Activated CD4-positive, CD25-positive, alpha-beta regulatory T cell treated with anti-CD3 and anti-CD28 coated beads, Interleukin-2, amount 50 U/mL, for 24 hours (primary cell): ENCODE measurements around the gene SUSD2.
"Not testable (repeated sequence)": the region's sequence is repeated elsewhere in the genome, so short reads cannot be mapped to it uniquely, and the experiment has no call there.

Experiments
- ATAC-seq, 2 donors: fragments of 150-1000 bp; cut with Tn5 transposase; one replicate each; pipeline ENCODE4 v1.10.0; 2021; ENCODE audit warnings: mild to moderate bottlenecking in 1 of 2, moderate library complexity in 1 of 2

The SUSD2 gene

DNA sequence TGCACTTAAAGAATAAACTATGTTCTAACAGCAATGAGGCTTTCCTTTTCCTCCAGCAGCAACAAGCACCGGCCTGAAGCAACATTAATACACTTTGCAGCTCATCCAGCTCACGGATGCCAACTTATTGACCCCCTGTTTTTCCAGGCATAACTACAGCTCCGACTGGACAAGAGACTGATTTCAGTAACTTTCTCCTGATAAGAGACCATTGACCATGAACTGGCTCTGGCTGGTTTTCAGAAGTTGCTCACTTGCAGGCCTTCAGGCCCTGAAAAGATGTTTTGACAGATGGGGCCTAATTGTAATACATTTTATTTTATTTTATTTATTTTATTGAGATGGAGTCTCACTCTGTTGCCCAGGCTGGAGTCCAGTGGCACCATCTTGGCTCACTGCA is 36.1 kb downstream of the SUSD2 start:
- no peak for ATAC-seq

DNA sequence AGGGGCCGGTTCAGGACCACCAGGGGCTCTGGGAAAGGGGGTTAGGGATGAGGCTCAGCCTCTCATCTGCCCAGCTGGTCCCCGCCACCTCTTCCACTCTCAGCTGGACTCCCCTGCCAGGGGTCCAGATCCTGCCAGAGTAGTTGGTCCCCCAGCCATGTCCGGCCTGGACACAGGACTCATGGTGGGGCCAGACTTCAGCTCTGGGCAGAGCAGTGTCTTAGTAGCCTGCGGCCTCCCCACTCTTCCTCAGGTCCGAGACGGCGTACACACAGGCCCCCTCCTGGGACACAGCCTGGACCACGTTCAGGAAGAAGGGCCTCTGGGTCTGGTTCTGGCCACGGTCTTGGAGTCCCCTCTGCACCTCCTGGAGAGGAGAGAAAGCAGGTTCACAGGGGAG is 38.5 kb downstream of the SUSD2 start:
- no peak for ATAC-seq

DNA sequence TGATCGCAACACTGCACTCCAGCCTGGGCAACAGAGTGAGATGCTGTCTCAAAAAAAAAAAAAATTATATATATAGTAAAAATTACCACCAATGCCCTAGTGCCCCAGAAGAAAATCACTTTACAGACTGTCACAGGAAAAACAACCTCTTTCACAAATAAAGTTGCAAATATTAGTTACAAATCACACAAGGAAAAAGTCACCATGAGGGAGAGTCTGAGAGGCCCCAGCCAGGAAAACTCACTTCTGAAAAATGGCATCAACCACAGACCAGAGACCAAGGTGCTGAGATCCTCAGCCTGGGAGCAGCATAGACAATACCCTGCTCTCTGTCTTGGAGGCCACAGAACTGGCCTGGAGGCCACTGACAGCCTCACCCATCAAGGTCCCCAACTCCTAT is 43.2 kb downstream of the SUSD2 start:
- ATAC-seq, result no peak

DNA sequence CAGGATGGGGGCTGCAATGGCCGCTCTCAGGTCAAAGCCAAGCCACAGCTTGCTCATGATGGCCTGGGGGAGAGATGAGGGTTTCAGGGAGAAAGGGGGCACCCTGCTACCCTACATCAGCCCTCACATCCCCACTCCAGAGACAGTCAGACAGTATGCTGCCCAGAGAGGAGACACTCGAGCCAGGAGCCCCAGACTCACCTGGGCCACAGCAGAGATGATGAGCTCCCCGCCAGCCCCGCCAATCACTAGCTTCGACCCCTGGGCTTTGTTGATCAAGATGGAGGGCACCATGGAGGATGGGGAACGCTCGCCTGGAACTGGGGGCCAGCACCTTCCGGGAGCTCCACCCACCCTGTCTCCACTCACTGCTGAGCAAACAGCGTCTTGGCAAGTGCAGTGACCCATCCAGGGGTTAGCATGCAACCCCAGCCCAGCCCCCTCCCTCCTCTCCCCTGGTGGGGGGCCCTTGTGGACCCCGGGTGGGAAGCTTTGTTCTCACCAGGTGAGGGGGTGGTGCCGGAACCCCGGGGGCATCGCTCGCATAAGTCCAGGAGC is 43.8 kb downstream of the SUSD2 start:
- no peak for ATAC-seq

DNA sequence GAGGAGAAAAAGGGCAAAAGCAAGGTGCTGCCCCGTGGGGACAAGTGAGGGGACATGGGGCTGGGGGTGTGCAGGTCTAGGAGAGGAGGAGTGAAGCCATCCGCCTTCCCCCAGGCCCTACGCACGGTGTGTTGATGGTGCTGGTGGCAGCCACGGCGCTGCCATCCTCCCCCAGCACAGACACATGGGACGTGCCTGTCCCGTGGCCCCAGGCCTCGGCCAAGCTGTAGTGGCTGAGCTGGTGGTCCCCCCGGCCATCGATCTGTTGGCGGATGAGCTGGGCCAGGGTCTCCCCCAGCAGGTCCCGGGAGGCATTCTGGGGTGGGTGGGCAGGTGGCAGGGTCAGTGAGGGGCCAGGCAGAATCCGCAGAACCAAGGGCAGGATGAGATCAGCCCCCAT is 44.7 kb downstream of the SUSD2 start:
- no peak for ATAC-seq

- peak; percentile 35 to 56 for ATAC-seq
Measured at GRCh38 chr22:24230911-24231656, 49.8 kb downstream of the SUSD2 start.

- no peak for ATAC-seq
Measured at GRCh38 chr22:24231706-24232105, 50.4 kb downstream of the SUSD2 start.

GRCh38 chr22:24232124-24232523 is 50.8 kb downstream of the SUSD2 start:
- no peak for ATAC-seq

GRCh38 chr22:24232725-24233124 is 51.4 kb downstream of the SUSD2 start:
- ATAC-seq, result no peak

- ATAC-seq, result no peak
Measured at GRCh38 chr22:24233235-24233634, 51.9 kb downstream of the SUSD2 start.

DNA sequence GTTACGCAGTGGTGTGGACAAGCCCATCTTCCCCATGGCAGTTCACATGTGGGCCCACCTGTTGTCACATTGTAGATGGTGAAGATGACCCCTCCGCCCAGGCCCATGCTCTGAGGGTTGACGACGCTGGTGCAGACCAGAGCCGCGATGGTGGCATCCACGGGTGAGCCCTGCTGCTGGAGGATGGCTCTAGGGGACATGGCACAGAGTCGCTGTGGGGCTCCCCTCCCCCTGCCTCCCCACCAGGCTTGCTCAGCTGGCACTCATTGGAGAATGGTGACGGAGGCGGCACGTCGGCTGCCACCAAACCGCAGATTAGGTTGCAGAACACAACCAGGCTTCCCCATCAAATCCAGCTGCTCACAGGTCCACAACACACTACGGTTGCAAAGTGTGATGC is 52.5 kb downstream of the SUSD2 start:
- no peak for ATAC-seq

DNA sequence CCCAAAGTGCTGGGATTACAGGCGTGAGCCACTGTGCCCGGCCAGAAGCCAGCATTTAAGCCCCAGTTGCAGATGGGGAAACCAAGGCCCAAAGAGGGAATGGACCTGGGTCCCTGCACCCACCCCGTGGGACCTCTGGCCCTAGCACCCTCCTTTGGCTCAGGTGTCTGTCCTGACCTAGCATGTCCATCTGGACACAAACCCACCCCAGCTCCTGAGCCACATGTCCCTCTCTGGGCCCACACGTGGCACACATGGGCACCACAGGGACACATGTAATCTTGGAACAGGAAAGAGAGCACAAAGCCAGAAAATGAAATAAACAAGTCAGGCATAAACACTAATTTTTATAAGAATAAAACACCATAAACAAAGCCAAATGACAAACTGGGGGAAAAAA is 54.0 kb downstream of the SUSD2 start:
- no peak for ATAC-seq

- no peak for ATAC-seq
Measured at GRCh38 chr22:24236656-24237055, 55.4 kb downstream of the SUSD2 start.

GRCh38 chr22:24238101-24238694 is 56.9 kb downstream of the SUSD2 start:
- not testable (repeated sequence) for ATAC-seq
